ENCODE results near the gene LMBRD2. TPM values are rescaled to one million over a fixed set of nuclear protein-coding genes. Genes with fewer than 3 reads are reported as not detected.
"Not testable (repeated sequence)": the region's sequence is repeated elsewhere in the genome, so short reads cannot be mapped to it uniquely, and the experiment has no call there.

The LMBRD2 gene
- total RNA-seq, 2 experiments from 2014 or later = 9.9 to 10.8 TPM

DNA sequence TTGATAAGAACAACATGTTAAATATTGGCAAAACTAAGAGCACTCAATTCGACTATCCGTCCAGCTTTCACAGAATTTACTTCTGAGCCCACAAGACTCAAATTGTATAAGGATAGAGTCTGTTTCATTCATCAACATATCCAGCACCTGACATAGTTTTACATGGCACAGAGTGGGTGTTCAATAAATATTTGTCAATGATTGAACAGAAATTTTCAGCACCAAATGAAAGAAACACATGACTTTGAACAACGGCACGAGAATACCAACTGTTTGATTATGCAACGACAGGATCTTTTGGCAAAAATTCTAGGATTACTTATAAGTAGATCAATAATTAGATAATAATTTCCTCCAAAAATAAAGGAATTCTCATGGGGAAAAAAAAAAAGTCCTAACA lies 42.1 kb upstream of the LMBRD2 start:
- no peaks in the 10 kb centered on the region for H3K27me3 Mint-ChIP-seq
- H3K4me3 Mint-ChIP-seq = no peak overlapping the region
- ATAC-seq (no peak), DNase-seq (no peak)
- no peaks in the 10 kb centered on the region for H3K4me1 Mint-ChIP-seq (ENCODE audit: low read depth)
- H3K27ac Mint-ChIP-seq = no peak overlapping the region
- peaks cover 52% of the 10 kb centered on the region for H3K36me3 Mint-ChIP-seq (ENCODE audit: low read depth)
- peaks cover 7% of the 10 kb centered on the region for H3K9me3 Mint-ChIP-seq
- ChIA-PET POLR2A (no interaction called here), CTCF (no interaction called here)
- intact Hi-C loops (cut with micrococcal nuclease) = no loop called here
- TF ChIP-seq, protein P1, sequence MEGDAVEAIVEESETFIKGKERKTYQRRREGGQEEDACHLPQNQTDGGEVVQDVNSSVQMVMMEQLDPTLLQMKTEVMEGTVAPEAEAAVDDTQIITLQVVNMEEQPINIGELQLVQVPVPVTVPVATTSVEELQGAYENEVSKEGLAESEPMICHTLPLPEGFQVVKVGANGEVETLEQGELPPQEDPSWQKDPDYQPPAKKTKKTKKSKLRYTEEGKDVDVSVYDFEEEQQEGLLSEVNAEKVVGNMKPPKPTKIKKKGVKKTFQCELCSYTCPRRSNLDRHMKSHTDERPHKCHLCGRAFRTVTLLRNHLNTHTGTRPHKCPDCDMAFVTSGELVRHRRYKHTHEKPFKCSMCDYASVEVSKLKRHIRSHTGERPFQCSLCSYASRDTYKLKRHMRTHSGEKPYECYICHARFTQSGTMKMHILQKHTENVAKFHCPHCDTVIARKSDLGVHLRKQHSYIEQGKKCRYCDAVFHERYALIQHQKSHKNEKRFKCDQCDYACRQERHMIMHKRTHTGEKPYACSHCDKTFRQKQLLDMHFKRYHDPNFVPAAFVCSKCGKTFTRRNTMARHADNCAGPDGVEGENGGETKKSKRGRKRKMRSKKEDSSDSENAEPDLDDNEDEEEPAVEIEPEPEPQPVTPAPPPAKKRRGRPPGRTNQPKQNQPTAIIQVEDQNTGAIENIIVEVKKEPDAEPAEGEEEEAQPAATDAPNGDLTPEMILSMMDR (IDR thresholded peaks at IDR 0.05) = no peak

DNA sequence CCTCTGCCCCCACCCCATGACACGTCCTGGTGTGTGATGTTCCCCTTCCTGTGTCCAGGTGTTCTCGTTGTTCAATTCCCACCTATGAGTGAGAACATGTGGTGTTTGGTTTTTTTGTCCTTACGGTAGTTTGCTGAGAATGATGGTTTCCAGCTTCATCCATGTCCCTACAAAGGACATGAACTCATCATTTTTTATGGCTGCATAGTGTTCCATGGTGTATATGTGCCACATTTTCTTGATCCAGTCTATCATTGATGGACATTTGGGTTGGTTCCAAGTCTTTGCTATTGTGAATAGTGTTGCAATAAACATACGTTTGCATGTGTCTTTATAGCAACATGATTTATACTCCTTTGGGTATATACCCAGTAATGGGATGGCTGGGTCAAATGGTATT lies 32.7 kb upstream of the LMBRD2 start:
- not testable (repeated sequence) for H3K4me1 Mint-ChIP-seq (ENCODE audit: low read depth)

DNA sequence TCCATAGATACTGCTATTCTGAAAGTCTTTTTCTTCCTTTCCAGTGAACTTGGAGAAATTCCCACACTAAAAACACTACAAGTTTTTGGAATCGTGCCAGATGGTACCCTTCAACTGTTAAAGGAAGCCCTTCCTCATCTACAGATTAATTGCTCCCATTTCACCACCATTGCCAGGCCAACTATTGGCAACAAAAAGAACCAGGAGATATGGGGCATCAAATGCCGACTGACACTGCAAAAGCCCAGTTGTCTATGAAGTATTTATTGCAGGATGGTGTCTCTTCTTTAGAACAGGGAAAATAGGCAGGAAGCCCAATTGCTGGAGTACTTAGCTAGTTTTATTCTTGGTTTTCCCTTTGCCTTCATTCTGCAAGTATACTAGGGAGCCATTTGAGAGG lies 30.1 kb upstream of the LMBRD2 start:
- POLR2A ChIA-PET = no interaction called here

More for the DNA sequence above, 32.7 kb upstream of the LMBRD2 start:
- H3K9me3 Mint-ChIP-seq = peaks cover 10% of the 10 kb centered on the region
- ATAC-seq; intact Hi-C loops (cut with micrococcal nuclease); H3K4me3 Mint-ChIP-seq; H3K27ac Mint-ChIP-seq; POLR2A ChIA-PET; DNase-seq; CTCF ChIA-PET; H3K27me3 Mint-ChIP-seq: not testable (repeated sequence)
- H3K36me3 Mint-ChIP-seq (ENCODE audit: low read depth) = peaks cover 79% of the 10 kb centered on the region

DNA sequence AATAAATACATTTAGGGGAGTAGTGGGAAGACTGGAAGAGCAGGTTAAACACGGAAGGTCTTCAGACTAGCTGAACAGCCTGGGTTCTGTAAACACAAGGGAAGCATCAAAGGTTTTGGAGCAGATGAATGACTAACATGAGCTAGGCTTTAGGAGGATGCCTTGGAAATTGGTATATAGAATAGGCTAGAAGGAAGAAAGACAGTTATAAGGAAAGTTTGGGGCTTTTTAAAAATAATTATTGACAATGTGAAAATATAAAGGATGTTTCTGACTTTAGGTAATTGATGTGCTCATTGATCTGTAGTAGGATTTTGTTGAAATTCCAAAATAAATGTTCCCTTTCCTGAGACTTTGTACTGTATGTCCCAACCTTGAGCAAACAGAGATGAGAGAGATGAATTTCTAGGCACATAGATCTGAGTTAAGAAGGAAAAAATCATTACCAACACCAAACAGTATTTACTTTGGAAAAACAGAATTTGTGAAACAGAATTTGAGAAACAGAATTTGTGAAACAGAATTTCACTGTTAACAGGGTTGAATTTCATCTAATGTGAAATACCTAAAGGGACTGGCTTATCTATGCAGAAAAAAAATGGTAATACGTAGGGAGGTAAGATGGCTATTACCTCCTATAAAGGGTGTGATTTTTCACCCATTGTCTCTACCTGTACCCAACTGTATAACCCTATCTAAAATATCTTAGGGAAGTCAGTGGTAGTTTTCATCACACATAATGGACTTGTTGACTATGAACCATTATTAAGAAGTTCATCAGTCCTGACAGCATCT lies 29.1 kb upstream of the LMBRD2 start:
- CTCF ChIA-PET = interaction anchor here (0.8 kb wide), 1 partner anchor 516 kb away, joined by 3 read pairs; no protein-coding TSS in a partner anchor
- H3K36me3 Mint-ChIP-seq (ENCODE audit: low read depth) = peaks cover 61% of the 10 kb centered on the region

More for the DNA sequence above, 30.1 kb upstream of the LMBRD2 start:
- CTCF ChIA-PET = no interaction called here
- intact Hi-C loops (cut with micrococcal nuclease) = no loop called here
- Mint-ChIP-seq H3K9me3 (no peaks in the 10 kb centered on the region), H3K27me3 (no peaks in the 10 kb centered on the region), H3K36me3 (ENCODE audit: low read depth) (peaks cover 68% of the 10 kb centered on the region), H3K27ac (no peak overlapping the region), H3K4me3 (no peak overlapping the region), H3K4me1 (ENCODE audit: low read depth) (peaks cover 8% of the 10 kb centered on the region)
- ATAC-seq (no peak), DNase-seq (no peak)
- TF ChIP-seq, protein P1 (IDR thresholded peaks at IDR 0.05) = no peak

DNA sequence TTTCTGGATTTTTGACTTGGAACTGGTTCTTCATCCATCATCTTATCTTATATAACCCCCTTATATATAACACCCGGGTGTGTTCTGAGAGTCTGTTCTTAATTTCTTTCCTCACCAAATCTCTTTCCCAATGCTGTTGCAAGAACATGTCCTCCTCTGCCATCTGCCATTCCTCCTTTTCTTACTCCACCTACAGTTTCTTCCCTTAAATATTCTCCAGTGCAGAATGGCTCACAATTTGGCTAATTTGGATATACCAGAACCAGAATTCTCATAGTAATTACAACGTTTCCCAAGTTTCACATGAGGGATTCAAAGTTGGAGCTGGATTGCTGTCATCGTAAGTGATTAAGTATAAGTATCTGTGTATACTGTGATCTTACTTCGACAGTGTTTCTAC lies 28.3 kb upstream of the LMBRD2 start:
- no peak for DNase-seq
- Mint-ChIP-seq H3K27ac (no peak overlapping the region), H3K4me3 (no peak overlapping the region), H3K9me3 (no peaks in the 10 kb centered on the region), H3K4me1 (ENCODE audit: low read depth) (peaks cover 9% of the 10 kb centered on the region), H3K27me3 (no peaks in the 10 kb centered on the region), H3K36me3 (ENCODE audit: low read depth) (peaks cover 59% of the 10 kb centered on the region)
- TF ChIP-seq, protein P1 (IDR thresholded peaks at IDR 0.05) = no peak
- ChIA-PET CTCF (interaction anchor here (0.8 kb wide), 1 partner anchor 517 kb away, joined by 3 read pairs; no protein-coding TSS in a partner anchor), POLR2A (no interaction called here)
- ATAC-seq = no peak
- intact Hi-C loops (cut with micrococcal nuclease) = no loop called here

More for the DNA sequence above, 29.1 kb upstream of the LMBRD2 start:
- H3K27me3 Mint-ChIP-seq = no peaks in the 10 kb centered on the region
- peaks cover 9% of the 10 kb centered on the region for H3K4me1 Mint-ChIP-seq (ENCODE audit: low read depth)
- no peaks in the 10 kb centered on the region for H3K9me3 Mint-ChIP-seq
- intact Hi-C loops (cut with micrococcal nuclease) = no loop called here
- no peak for DNase-seq
- POLR2A ChIA-PET = no interaction called here
- TF ChIP-seq, protein P1 (IDR thresholded peaks at IDR 0.05) = no peak
- no peak overlapping the region for H3K27ac Mint-ChIP-seq
- no peak overlapping the region for H3K4me3 Mint-ChIP-seq
- ATAC-seq = no peak

All from activated CD8-positive, alpha-beta T cell treated with anti-CD3 and anti-CD28 coated beads for 36 hours (primary cell).